OCI-LY7 (cell line): ENCODE results near the gene BICC1. TPM values are rescaled to one million over a fixed set of nuclear protein-coding genes. Genes with fewer than 3 reads are reported as not detected.

ENCODE experiments used
- BruUV-seq: library from RNA; stranded (reverse); fragments of 400-500 nt; replicated peaks from 2 replicates; lab custom pipeline; 2021; lab: Mats Ljungman, UMichigan
- CTCF ChIA-PET: fragments of 300-600 bp; sonication (Branson Sonifier 250); formaldehyde crosslinking; loops from one replicate; lab custom pipeline; 2022; ENCODE audit warnings: antibody characterized with exemption; ENCODE audit not compliant: unreplicated experiment; lab: Charles Lee
- POLR2A ChIA-PET: fragments of 300-600 bp; sonication (Branson Sonifier 250); formaldehyde crosslinking; loops from one replicate; lab custom pipeline; 2022; ENCODE audit warnings: antibody characterized with exemption; lab: Charles Lee
- DNase-seq: peaks from one replicate; pipeline ENCODE4 v3.0.0-alpha.2; 2015; ENCODE audit warnings: low spot score
- H2AFZ ChIP-seq: fragments of 200-600 bp; sonication (generic), shearing (Covaris generic); 2 replicates; pipeline ENCODE4 v1.6.1; 2014; ENCODE audit warnings: mild to moderate bottlenecking, antibody characterized with exemption, low read length, moderate library complexity
- H3K27ac ChIP-seq: fragments of 200-600 bp; sonication (generic); 2 replicates; pipeline ENCODE4 v1.5.1; 2014; ENCODE audit warnings: mixed run types, low read depth, mild to moderate bottlenecking, moderate library complexity, low read length, inconsistent platforms; ENCODE audit not compliant: poor library complexity, severe bottlenecking
- H3K36me3 ChIP-seq: fragments of 200-600 bp; sonication (generic); 2 replicates; pipeline ENCODE4 v1.6.1; 2014; ENCODE audit warnings: mild to moderate bottlenecking, antibody characterized with exemption, low read length, moderate library complexity, mixed read lengths; ENCODE audit not compliant: insufficient read depth
- H3K4me1 ChIP-seq: fragments of 200-600 bp; sonication (generic); 2 replicates; pipeline ENCODE4 v1.5.1; 2014; ENCODE audit warnings: mild to moderate bottlenecking, low read length; ENCODE audit not compliant: insufficient read depth, poor library complexity, severe bottlenecking
- H3K4me2 ChIP-seq: fragments of 200-600 bp; sonication (generic); 2 replicates; pipeline ENCODE4 v1.6.1; 2014; ENCODE audit warnings: mild to moderate bottlenecking, low read length
- H3K4me3 ChIP-seq: fragments of 200-600 bp; sonication (generic); 2 replicates; pipeline ENCODE4 v1.5.1; 2014; ENCODE audit warnings: mild to moderate bottlenecking, low read depth, low read length; ENCODE audit not compliant: poor library complexity, severe bottlenecking
- H3K79me2 ChIP-seq: fragments of 200-600 bp; sonication (generic); 2 replicates; pipeline ENCODE4 v1.6.1; 2016; ENCODE audit warnings: low read depth, mild to moderate bottlenecking, low read length, moderate library complexity, mixed read lengths; ENCODE audit not compliant: insufficient read depth
- H3K9me2 ChIP-seq: fragments of 200-600 bp; sonication (generic); 2 replicates; pipeline ENCODE4 v1.6.1; 2016; ENCODE audit warnings: mild to moderate bottlenecking, low read length, mixed read lengths; ENCODE audit not compliant: insufficient read depth
- H3K9me3 ChIP-seq: fragments of 200-600 bp; sonication (generic); 2 replicates; pipeline ENCODE4 v1.6.1; 2014; ENCODE audit warnings: mild to moderate bottlenecking, mixed run types, low read length, mixed read lengths
- H4K20me1 ChIP-seq: fragments of 200-600 bp; sonication (generic); 2 replicates; pipeline ENCODE4 v1.6.1; 2014; ENCODE audit warnings: mild to moderate bottlenecking, antibody characterized with exemption, low read length, moderate library complexity, mixed read lengths; ENCODE audit not compliant: insufficient read depth
- CTCF ChIP-seq: fragments of 200-600 bp; sonication (generic); conservative IDR thresholded peaks from 2 replicates; pipeline ENCODE4 v1.5.1; 2014; ENCODE audit warnings: mild to moderate bottlenecking, antibody characterized with exemption, low read length, moderate library complexity, mixed read lengths
- EZH2phosphoT487 ChIP-seq: fragments of 200-600 bp; sonication (generic); IDR thresholded peaks from 2 replicates; pipeline ENCODE4 v1.6.1; 2018; ENCODE audit warnings: low read depth, borderline replicate concordance, mild to moderate bottlenecking, mixed run types, antibody characterized with exemption, low read length, moderate library complexity, mixed read lengths
- intact Hi-C: fragments of 100-400 bp; cut with micrococcal nuclease; formaldehyde crosslinking; loops from one replicate; pipeline ENCODE4 v1.10.0; 2022; ENCODE audit not compliant: unreplicated experiment
- total RNA-seq, 2 experiments: library from RNA; depleted of rRNA in 1 of 2; stranded (reverse); fragments of >200 nt in 1 of 2; shearing (Covaris generic) in 1 of 2; gene quantifications; 2 replicates each; pipeline ENCODE4 v1.2.3, GENCODE V29; 2014 to 2022

The BICC1 gene
- total RNA-seq, 2 experiments from 2014 or later: not detected

GRCh38 chr10:58556516-58557165 is 44.0 kb downstream of the BICC1 start:
- intact Hi-C loops: no loop called here
- Histone ChIP-seq H3K9me3 (no peaks in the 10 kb centered on the region; the same call in 1 of the 2 replicates), H3K4me1 (no peaks in the 10 kb centered on the region), H3K36me3 (no peaks in the 10 kb centered on the region), H3K9me2 (no peaks in the 10 kb centered on the region), H4K20me1 (no peaks in the 10 kb centered on the region), H3K27ac (no peak overlapping the region), H3K79me2 (no peaks in the 10 kb centered on the region), H3K4me3 (no peak overlapping the region), H2AFZ (no peak overlapping the region), H3K4me2 (no peak overlapping the region)
- TF ChIP-seq CTCF: no peak
- TF ChIP-seq EZH2phosphoT487: no peak
- CTCF ChIA-PET: no interaction called here
- POLR2A ChIA-PET: no interaction called here
- no TSS peak for BruUV-seq
- no peak for DNase-seq

- no peak overlapping the region for H3K27ac ChIP-seq
- POLR2A ChIA-PET: interaction anchor here (0.5 kb wide), 1 partner anchor 208 kb away, joined by 3 read pairs; no protein-coding TSS in a partner anchor
- CTCF ChIA-PET: no interaction called here
- no peak for DNase-seq
- no peak overlapping the region for H3K4me2 ChIP-seq
- no peaks in the 10 kb centered on the region for H3K36me3 ChIP-seq
- H3K9me3 ChIP-seq: no peaks in the 10 kb centered on the region; the same call in 1 of the 2 replicates
- TF ChIP-seq CTCF (no peak), EZH2phosphoT487 (no peak)
- no peaks in the 10 kb centered on the region for H3K9me2 ChIP-seq
- BruUV-seq: no TSS peak
- H3K4me1 ChIP-seq: no peaks in the 10 kb centered on the region
- intact Hi-C loops: no loop called here
- H3K4me3 ChIP-seq: no peak overlapping the region
- H2AFZ ChIP-seq: no peak overlapping the region
- H3K79me2 ChIP-seq: no peaks in the 10 kb centered on the region
- H4K20me1 ChIP-seq: no peaks in the 10 kb centered on the region
These were observed 45.0 kb downstream of the BICC1 start for GRCh38 chr10:58557714-58558113.

- intact Hi-C loops: no loop called here
- no peak overlapping the region for H2AFZ ChIP-seq
- no peak overlapping the region for H3K27ac ChIP-seq
- no peaks in the 10 kb centered on the region for H3K9me2 ChIP-seq
- POLR2A ChIA-PET: interaction anchor here (0.6 kb wide), 1 partner anchor 236 kb away, joined by 3 read pairs; no protein-coding TSS in a partner anchor
- no peak overlapping the region for H3K4me2 ChIP-seq
- BruUV-seq: no TSS peak
- H3K9me3 ChIP-seq: no peaks in the 10 kb centered on the region; the same call in 1 of the 2 replicates
- no peak for DNase-seq
- no peaks in the 10 kb centered on the region for H3K36me3 ChIP-seq
- CTCF ChIA-PET: no interaction called here
- no peaks in the 10 kb centered on the region for H3K4me1 ChIP-seq
- H3K4me3 ChIP-seq: no peak overlapping the region
- no peak for TF ChIP-seq EZH2phosphoT487
- no peak for TF ChIP-seq CTCF
- no peaks in the 10 kb centered on the region for H4K20me1 ChIP-seq
- no peaks in the 10 kb centered on the region for H3K79me2 ChIP-seq
These were observed 47.4 kb downstream of the BICC1 start for GRCh38 chr10:58560068-58560467.
